ENCODE results near the gene CEP112. TPM values are rescaled to one million over a fixed set of nuclear protein-coding genes. Genes with fewer than 3 reads are reported as not detected.

CEP112 gene
- total RNA-seq, 1 donor from 2014 or later, result 3.8 TPM

GRCh38 chr17:65867014-65867413 is 324.9 kb downstream of the CEP112 start:
- H3K4me3 Mint-ChIP-seq, result no peak overlapping the region
- CTCF ChIA-PET, result no interaction called here
- intact Hi-C loops (cut with micrococcal nuclease), result no loop called here
- no peaks in the 10 kb centered on the region for H3K9me3 Mint-ChIP-seq
- TF ChIP-seq CTCF (IDR thresholded peaks at IDR 0.05), result no peak
- DNase-seq, result no peak
- ATAC-seq (ENCODE audit: low read depth), result no peak
- no peaks in the 10 kb centered on the region for H3K36me3 Mint-ChIP-seq (ENCODE audit: low read depth)
- no peak overlapping the region for H3K27ac Mint-ChIP-seq
- POLR2A ChIA-PET, result no interaction called here
- peaks cover 3% of the 10 kb centered on the region for H3K27me3 Mint-ChIP-seq
- H3K4me1 Mint-ChIP-seq, result no peaks in the 10 kb centered on the region

GRCh38 chr17:65865715-65866425 is 326.1 kb downstream of the CEP112 start:
- intact Hi-C loops (cut with micrococcal nuclease), result no loop called here
- TF ChIP-seq CTCF (IDR thresholded peaks at IDR 0.05), result no peak
- peaks cover 3% of the 10 kb centered on the region for H3K27me3 Mint-ChIP-seq

GRCh38 chr17:65864394-65864793 is 327.5 kb downstream of the CEP112 start:
- ATAC-seq (ENCODE audit: low read depth) (no peak), DNase-seq (no peak)
- Mint-ChIP-seq H3K4me1 (no peaks in the 10 kb centered on the region), H3K36me3 (ENCODE audit: low read depth) (no peaks in the 10 kb centered on the region), H3K4me3 (no peak overlapping the region), H3K27ac (no peak overlapping the region), H3K27me3 (peaks cover 3% of the 10 kb centered on the region), H3K9me3 (no peaks in the 10 kb centered on the region)
- ChIA-PET POLR2A (no interaction called here), CTCF (no interaction called here)
- intact Hi-C loops (cut with micrococcal nuclease), result no loop called here
- TF ChIP-seq CTCF (IDR thresholded peaks at IDR 0.05), result no peak

More at GRCh38 chr17:65865715-65866425, 326.1 kb downstream of the CEP112 start:
- no peaks in the 10 kb centered on the region for H3K9me3 Mint-ChIP-seq
- no peak for ATAC-seq (ENCODE audit: low read depth)
- H3K4me1 Mint-ChIP-seq, result no peaks in the 10 kb centered on the region
- ChIA-PET CTCF (no interaction called here), POLR2A (no interaction called here)
- no peak for DNase-seq
- H3K36me3 Mint-ChIP-seq (ENCODE audit: low read depth), result no peaks in the 10 kb centered on the region
- no peak overlapping the region for H3K4me3 Mint-ChIP-seq
- H3K27ac Mint-ChIP-seq, result no peak overlapping the region

GRCh38 chr17:65857718-65858117 is 334.2 kb downstream of the CEP112 start:
- Mint-ChIP-seq H3K9me3 (no peaks in the 10 kb centered on the region), H3K4me3 (no peak overlapping the region), H3K4me1 (no peaks in the 10 kb centered on the region), H3K36me3 (ENCODE audit: low read depth) (no peaks in the 10 kb centered on the region), H3K27ac (no peak overlapping the region), H3K27me3 (peaks cover 3% of the 10 kb centered on the region)
- TF ChIP-seq CTCF (IDR thresholded peaks at IDR 0.05), result no peak
- ATAC-seq (ENCODE audit: low read depth) (no peak), DNase-seq (no peak)
- POLR2A ChIA-PET, result no interaction called here
- intact Hi-C loops (cut with micrococcal nuclease), result no loop called here
- CTCF ChIA-PET, result no interaction called here

GRCh38 chr17:65856865-65857264 is 335.1 kb downstream of the CEP112 start:
- CTCF ChIA-PET, result no interaction called here
- intact Hi-C loops (cut with micrococcal nuclease), result no loop called here
- no peak overlapping the region for H3K27ac Mint-ChIP-seq

More at GRCh38 chr17:65856865-65857264, 335.1 kb downstream of the CEP112 start:
- peaks cover 3% of the 10 kb centered on the region for H3K27me3 Mint-ChIP-seq
- no peaks in the 10 kb centered on the region for H3K4me1 Mint-ChIP-seq
- no peaks in the 10 kb centered on the region for H3K9me3 Mint-ChIP-seq
- ATAC-seq (ENCODE audit: low read depth) (no peak), DNase-seq (no peak)
- POLR2A ChIA-PET, result no interaction called here
- TF ChIP-seq CTCF (IDR thresholded peaks at IDR 0.05), result no peak
- no peaks in the 10 kb centered on the region for H3K36me3 Mint-ChIP-seq (ENCODE audit: low read depth)
- no peak overlapping the region for H3K4me3 Mint-ChIP-seq

Measured in activated B cell treated with CpG ODN at 0.5 μM for 24 hours (primary cell).